Measurements from ENCODE around the gene PITX3. TPM values are rescaled to one million over a fixed set of nuclear protein-coding genes. Genes with fewer than 3 reads are reported as not detected.
"Not testable (repeated sequence)": the region's sequence is repeated elsewhere in the genome, so short reads cannot be mapped to it uniquely, and the experiment has no call there.

The PITX3 gene
- total RNA-seq, 1 experiment from 2014 or later, result not detected

GRCh38 chr10:102226542-102226870, 14.8 kb downstream of the PITX3 start:
- no peak for DNase-seq (ENCODE audit: low read depth)

GRCh38 chr10:102225646-102226541, 15.4 kb downstream of the PITX3 start, which contains the start of gene ELOVL3:
Gene ELOVL3 (plus strand): TSS chr10:102226299. CDS start chr10:102226549, 250 bp downstream.
- peak; percentile 93 for DNase-seq (ENCODE audit: low read depth)

GRCh38 chr10:102222797-102223196, 18.5 kb downstream of the PITX3 start:
- no peak for DNase-seq (ENCODE audit: low read depth)

GRCh38 chr10:102220612-102221011, 20.7 kb downstream of the PITX3 start:
- no peak for DNase-seq (ENCODE audit: low read depth)

GRCh38 chr10:102219370-102219769, 21.9 kb downstream of the PITX3 start:
- DNase-seq (ENCODE audit: low read depth), result no peak

- not testable (repeated sequence) for DNase-seq (ENCODE audit: low read depth)
Measured at GRCh38 chr10:102213599-102213998, 27.7 kb downstream of the PITX3 start.

GRCh38 chr10:102211615-102212299, 29.6 kb downstream of the PITX3 start:
- no peak for DNase-seq (ENCODE audit: low read depth)

GRCh38 chr10:102208311-102209035, 32.8 kb downstream of the PITX3 start:
- peak; percentile 44 for DNase-seq (ENCODE audit: low read depth)

GRCh38 chr10:102202386-102202785, 38.9 kb downstream of the PITX3 start:
- no peak for DNase-seq (ENCODE audit: low read depth)

DNA sequence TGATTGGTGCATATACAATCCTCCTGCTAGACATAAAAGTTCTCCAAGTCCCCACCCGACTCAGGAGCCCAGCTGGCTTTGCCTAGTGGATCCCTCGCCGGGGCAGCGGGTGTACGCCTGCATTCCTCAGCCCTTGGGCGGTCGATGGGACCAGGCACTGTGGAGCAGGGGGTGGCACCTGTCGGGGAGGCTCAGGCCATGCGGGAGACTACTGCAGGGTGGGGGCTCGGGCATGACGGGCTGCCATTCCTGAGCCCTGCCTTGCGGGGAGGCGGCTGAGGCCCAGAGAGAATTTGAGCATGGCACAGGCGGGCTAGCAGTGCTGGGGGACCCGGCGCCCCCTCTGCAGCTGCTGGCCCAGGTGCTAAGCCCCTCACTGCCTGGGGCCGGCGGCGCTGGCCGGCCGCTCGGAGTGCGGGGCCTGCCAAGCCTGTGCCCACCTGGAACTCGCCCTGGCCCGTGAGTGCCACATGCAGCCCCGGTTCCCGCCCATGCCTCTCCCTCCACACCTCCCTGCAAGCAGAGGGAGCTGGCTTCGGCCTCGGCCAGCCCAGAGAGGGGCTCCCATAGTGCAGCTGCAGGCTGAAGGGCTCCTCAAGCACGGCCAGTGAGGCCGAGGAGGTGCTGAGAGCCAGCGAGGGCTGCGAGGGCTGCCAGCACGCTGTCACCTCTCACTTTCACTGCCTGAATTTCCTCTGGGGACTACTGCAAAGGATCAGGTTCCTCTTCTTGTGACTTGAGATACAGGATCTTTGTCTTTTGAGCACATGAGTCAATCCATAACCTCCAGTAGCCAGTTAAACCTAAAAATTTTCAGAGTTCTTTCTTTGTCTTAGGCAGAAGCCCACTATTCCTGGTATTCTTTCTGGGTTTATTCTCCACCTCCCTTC, 40.3 kb downstream of the PITX3 start:
- DNase-seq (ENCODE audit: low read depth), result no peak

GRCh38 chr10:102198027-102198426, 43.3 kb downstream of the PITX3 start:
- DNase-seq (ENCODE audit: low read depth), result no peak

DNA sequence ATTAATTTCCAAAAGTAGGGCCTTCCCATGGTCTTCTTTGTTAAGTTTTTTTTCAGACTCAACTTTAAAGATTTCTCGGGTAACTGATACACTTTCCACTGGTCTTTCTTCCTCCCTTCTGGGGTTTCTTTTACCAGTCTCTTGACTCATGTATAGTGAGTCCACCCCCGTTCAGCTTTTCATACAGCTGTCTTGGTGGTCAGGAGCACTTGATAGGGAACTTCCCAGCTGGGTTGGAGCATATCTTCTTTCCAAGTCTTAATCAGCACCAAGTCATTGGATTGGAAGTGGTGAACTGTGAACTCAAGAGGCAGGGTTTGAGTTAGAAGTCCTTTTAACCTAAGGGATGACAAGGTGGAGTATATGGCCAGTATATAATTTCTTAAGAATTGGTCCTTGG, 44.4 kb downstream of the PITX3 start:
- DNase-seq (ENCODE audit: low read depth), result peak; percentile 10

GRCh38 chr10:102195296-102195870, 45.9 kb downstream of the PITX3 start:
- peak; percentile 28 for DNase-seq (ENCODE audit: low read depth)

DNA sequence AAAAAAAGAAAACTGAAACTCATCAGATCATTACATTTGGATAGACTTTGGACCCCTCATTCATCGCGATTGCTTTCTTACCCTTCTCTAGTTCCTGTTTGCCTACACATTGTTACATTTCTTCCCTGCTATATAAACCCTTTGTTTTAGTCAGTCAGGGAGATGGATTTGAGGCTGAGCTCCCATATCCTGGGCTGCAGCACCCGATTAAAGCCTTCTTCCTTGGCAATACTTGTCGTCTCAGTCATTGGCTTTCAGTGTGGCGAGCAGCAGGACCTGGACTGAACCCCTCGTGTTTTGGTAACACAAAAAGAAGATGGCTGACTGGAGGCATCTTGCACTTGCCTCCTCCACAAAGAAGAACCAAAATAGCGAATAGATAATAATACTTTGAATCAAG, 49.4 kb downstream of the PITX3 start:
- no peak for DNase-seq (ENCODE audit: low read depth)

DNA sequence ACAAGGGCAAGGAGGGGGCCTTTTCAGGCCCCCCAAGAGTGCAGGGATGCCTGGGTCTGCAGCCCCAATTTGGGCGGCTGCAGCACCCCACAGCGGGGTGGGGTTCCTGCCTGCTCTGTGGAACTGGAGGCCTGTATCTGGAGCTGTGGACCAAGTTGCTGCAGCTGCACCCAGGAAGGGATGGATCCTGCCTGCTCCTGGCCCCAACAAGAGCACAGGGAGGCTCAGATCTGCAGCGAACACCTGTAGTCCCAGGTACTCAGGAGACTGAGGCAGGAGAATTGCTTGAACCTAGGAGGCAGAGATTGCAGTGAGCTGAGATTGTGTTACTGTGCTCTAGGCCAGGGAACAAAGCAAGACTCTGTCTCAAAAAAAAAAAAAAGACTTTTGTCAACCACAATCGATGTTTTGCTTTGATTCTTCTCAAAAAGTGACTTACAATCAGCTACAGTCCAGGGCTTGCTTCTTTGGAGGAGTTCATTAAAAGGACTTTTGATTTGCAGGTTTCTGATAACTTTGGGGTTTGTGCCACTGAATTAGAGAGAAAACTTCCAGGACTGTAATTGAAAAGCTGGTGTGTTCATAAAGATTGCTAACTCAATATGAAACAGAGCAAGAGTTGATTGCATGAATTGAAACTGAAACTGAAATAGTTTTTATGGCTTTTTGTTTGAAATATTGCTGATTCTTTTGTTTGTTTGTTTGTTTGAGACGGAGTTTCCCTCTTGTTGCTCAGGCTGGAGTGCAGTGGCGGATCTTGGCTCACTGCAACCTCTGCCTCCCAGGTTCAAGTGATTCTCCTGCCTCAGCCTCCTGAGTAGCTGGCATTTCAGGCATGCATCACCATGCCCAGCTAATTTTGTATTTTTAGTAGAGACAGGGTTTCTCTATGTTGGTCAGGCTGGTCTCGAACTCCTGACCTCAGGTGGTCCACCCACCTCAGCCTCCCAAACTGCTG, 52.1 kb downstream of the PITX3 start:
- DNase-seq (ENCODE audit: low read depth), result not testable (repeated sequence)

DNA sequence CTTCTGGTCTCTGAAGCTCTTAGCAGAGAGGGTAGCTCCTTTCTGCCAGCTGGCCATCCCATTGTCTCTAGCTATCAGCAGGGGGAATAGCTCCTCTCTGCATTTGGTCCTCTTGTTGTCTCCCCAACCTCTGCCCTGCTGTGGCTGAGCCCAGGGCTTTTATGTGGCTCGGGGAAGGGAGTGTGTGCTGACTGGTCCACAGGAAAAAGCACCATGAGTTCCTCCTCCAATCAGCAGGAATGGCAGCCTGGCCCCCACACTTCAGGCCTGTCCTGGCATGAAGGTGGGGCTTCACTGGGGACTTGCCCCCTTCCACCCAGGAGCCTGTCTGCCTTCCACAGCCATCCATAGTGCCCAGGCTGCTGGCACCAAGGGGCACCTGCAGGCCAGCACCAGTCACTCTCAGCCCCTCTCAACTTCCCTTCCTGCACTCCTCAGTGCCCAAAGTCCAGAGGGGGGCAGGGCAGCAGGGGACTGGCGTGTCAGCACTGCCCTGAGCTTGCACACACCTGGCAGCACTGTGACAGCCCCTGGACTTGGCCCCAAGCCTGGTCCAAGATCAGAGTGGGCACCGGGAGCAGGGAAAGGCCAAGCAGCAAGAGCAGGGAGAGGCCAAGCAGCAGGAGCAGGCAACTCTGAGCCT, 52.9 kb downstream of the PITX3 start:
- no peak for DNase-seq (ENCODE audit: low read depth)

- no peak for DNase-seq (ENCODE audit: low read depth)
Measured at GRCh38 chr10:102185811-102186527, 55.3 kb downstream of the PITX3 start.

DNA sequence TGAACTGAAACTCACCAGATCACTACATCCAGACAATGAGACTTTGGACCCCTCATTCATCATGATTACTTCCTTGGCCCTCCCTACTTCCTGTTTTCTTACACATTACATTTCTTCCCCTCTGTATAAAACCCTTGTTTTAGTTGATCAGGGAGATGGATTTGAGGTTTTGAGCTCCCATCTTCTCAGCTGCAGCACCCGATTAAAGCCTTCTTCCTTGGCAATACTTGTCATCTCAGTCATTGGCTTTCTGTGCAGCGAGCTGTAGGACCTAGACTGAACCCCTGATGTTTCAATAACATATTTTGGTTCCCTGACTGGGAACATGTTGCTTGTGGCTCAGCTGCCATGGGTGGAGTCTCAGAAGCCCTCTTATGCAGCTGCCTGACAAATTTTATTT, 56.0 kb downstream of the PITX3 start:
- DNase-seq (ENCODE audit: low read depth), result no peak

DNA sequence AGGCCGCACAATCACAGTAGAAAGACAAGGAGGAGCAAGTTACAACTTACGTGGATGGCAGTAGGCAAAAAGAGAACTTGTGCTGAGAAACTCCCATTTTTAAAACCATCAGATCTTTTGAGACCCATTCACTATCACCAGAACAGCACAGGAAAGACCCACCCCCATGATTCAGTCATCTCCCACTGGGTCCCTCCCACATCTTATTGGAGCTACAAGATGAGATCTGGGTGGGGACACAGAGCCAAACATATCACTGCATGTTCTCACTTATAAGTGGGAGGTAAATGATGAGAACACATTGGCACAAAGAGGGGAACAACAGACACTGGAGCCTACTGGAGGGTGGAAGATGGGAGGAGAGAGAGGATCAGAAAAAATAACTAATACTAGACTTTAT, 56.7 kb downstream of the PITX3 start:
- no peak for DNase-seq (ENCODE audit: low read depth)
